HEK293 (cell line): ENCODE measurements around the gene SIK3.

ENCODE experiments used
- ELK4 ChIP-seq: IDR thresholded peaks from 2 replicates; pipeline ENCODE4 v1.6.1; 2011; ENCODE audit warnings: mild to moderate bottlenecking, low read depth, low read length, borderline replicate concordance
- KLF10 ChIP-seq: fragments of 450-650 bp; IDR thresholded peaks from 2 replicates; pipeline ENCODE4 v1.5.1; 2018; ENCODE audit warnings: missing biosample characterization, mild to moderate bottlenecking, missing genetic modification characterization
- KLF16 ChIP-seq: fragments of 450-650 bp; formaldehyde crosslinking; IDR thresholded peaks from 2 replicates; pipeline ENCODE4 v1.5.1; 2017; ENCODE audit warnings: missing biosample characterization, missing genetic modification characterization
- KLF7 ChIP-seq: fragments of 450-650 bp; formaldehyde crosslinking; IDR thresholded peaks from 2 replicates; pipeline ENCODE4 v1.5.1; 2016; ENCODE audit warnings: missing biosample characterization, missing genetic modification characterization, borderline replicate concordance
- PBX3 ChIP-seq: sonication (generic); formaldehyde crosslinking; IDR thresholded peaks from 2 replicates; pipeline ENCODE4 v1.8.1; 2022; ENCODE audit warnings: mild to moderate bottlenecking, moderate library complexity, missing genetic modification reagents
- SP7 ChIP-seq: fragments of 450-650 bp; formaldehyde crosslinking; IDR thresholded peaks from 2 replicates; pipeline ENCODE4 v1.5.1; 2016; ENCODE audit warnings: missing biosample characterization, missing genetic modification characterization
- TCF7L2 ChIP-seq: IDR thresholded peaks from 2 replicates; pipeline ENCODE4 v1.6.1; 2011; ENCODE audit warnings: low read depth, mild to moderate bottlenecking, inconsistent platforms, low read length, moderate library complexity, borderline replicate concordance
- YY1 ChIP-seq: fragments of 450-650 bp; formaldehyde crosslinking; IDR thresholded peaks from 2 replicates; pipeline ENCODE4 v1.5.1; 2018; ENCODE audit warnings: missing biosample characterization, missing genetic modification characterization
- ZBTB11 ChIP-seq: fragments of 450-650 bp; formaldehyde crosslinking; conservative IDR thresholded peaks from 2 replicates; pipeline ENCODE4 v1.5.1; 2016; ENCODE audit warnings: low read depth, missing biosample characterization, missing genetic modification characterization
- ZBTB49 ChIP-seq: fragments of 450-650 bp; formaldehyde crosslinking; IDR thresholded peaks from 2 replicates; pipeline ENCODE4 v1.5.1; 2016; ENCODE audit warnings: missing biosample characterization, missing genetic modification characterization, low read depth
- ZFP37 ChIP-seq: fragments of 450-650 bp; formaldehyde crosslinking; IDR thresholded peaks from 2 replicates; pipeline ENCODE4 v1.5.1; 2016; ENCODE audit warnings: missing biosample characterization, missing genetic modification characterization
- ZNF26 ChIP-seq: fragments of 450-650 bp; formaldehyde crosslinking; IDR thresholded peaks from 2 replicates; pipeline ENCODE4 v1.5.1; 2016; ENCODE audit warnings: missing biosample characterization, missing genetic modification characterization
- ZNF280D ChIP-seq: fragments of 450-650 bp; formaldehyde crosslinking; IDR thresholded peaks from 2 replicates; pipeline ENCODE4 v1.5.1; 2016; ENCODE audit warnings: missing biosample characterization, missing genetic modification characterization
- ZNF335 ChIP-seq: fragments of 450-650 bp; formaldehyde crosslinking; conservative IDR thresholded peaks from 2 replicates; pipeline ENCODE4 v1.5.1; 2016; ENCODE audit warnings: missing biosample characterization, missing genetic modification characterization
- ZNF426 ChIP-seq: fragments of 450-650 bp; formaldehyde crosslinking; IDR thresholded peaks from 2 replicates; pipeline ENCODE4 v1.5.1; 2017; ENCODE audit warnings: missing biosample characterization, missing genetic modification characterization, mild to moderate bottlenecking, inconsistent platforms, moderate library complexity
- ZNF585B ChIP-seq: fragments of 450-650 bp; formaldehyde crosslinking; IDR thresholded peaks from 2 replicates; pipeline ENCODE4 v1.5.1; 2016; ENCODE audit warnings: missing biosample characterization, missing genetic modification characterization
- ZNF629 ChIP-seq: fragments of 450-650 bp; formaldehyde crosslinking; IDR thresholded peaks from 2 replicates; pipeline ENCODE4 v1.5.1; 2017; ENCODE audit warnings: missing biosample characterization, missing genetic modification characterization
- ZNF639 ChIP-seq: fragments of 450-650 bp; formaldehyde crosslinking; IDR thresholded peaks from 2 replicates; pipeline ENCODE4 v1.5.1; 2016; ENCODE audit warnings: missing biosample characterization, missing genetic modification characterization
- ZNF670 ChIP-seq: fragments of 450-650 bp; formaldehyde crosslinking; IDR thresholded peaks from 2 replicates; pipeline ENCODE4 v1.5.1; 2016; ENCODE audit warnings: missing biosample characterization, missing genetic modification characterization, low read depth
- ZNF747 ChIP-seq: fragments of 450-650 bp; formaldehyde crosslinking; IDR thresholded peaks from 2 replicates; pipeline ENCODE4 v1.5.1; 2016; ENCODE audit warnings: missing biosample characterization, missing genetic modification characterization
- ZNF792 ChIP-seq: fragments of 450-650 bp; formaldehyde crosslinking; IDR thresholded peaks from 2 replicates; pipeline ENCODE4 v1.5.1; 2016; ENCODE audit warnings: missing biosample characterization, missing genetic modification characterization
- ZSCAN4 ChIP-seq: fragments of 450-650 bp; formaldehyde crosslinking; IDR thresholded peaks from 2 replicates; pipeline ENCODE4 v1.5.1; 2017; ENCODE audit warnings: missing biosample characterization, missing genetic modification characterization

SIK3 gene

GRCh38 chr11:117144477-117145392 is 46.5 kb upstream of the SIK3 start (continued):
- peak; percentile 21 for TF ChIP-seq ZBTB11
- TF ChIP-seq ZBTB49: no peak
- no peak for TF ChIP-seq SP7
- no peak for TF ChIP-seq YY1
- TF ChIP-seq KLF7 (tag by site-specific recombination): no peak
- TF ChIP-seq ZNF747 (tag by site-specific recombination): no peak
- no peak for TF ChIP-seq ZNF426 (tag by site-specific recombination)
- TF ChIP-seq ZFP37 (tag by site-specific recombination): no peak
- TF ChIP-seq ZSCAN4 (tag by site-specific recombination): no peak
- no peak for TF ChIP-seq ZNF639
- TF ChIP-seq ZNF585B (tag by site-specific recombination): no peak
- TF ChIP-seq ZNF629 (tag by site-specific recombination): no peak
- TF ChIP-seq ZNF26 (tag by site-specific recombination): no peak
- no peak for TF ChIP-seq ZNF670 (tag by site-specific recombination)
- peak; percentile 19; the same call in 1 of the 2 replicates for TF ChIP-seq KLF16 (tag by site-specific recombination)
- TF ChIP-seq PBX3 (CRISPR knock-in tag): no peak
- TF ChIP-seq ZNF335 (tag by site-specific recombination): 0 out of 2 replicates have a peak, but pooled peaks have one; percentile 6
- TF ChIP-seq ZNF792 (tag by site-specific recombination): no peak
- TF ChIP-seq ZNF280D (tag by site-specific recombination): no peak
- no peak for TF ChIP-seq ELK4
- TF ChIP-seq TCF7L2: no peak
- no peak for TF ChIP-seq KLF10 (tag by site-specific recombination)
